Fibroblast of lung (primary cell): Measurements from ENCODE around the gene ERCC2. TPM values are rescaled to one million over a fixed set of nuclear protein-coding genes. Genes with fewer than 3 reads are reported as not detected.

Source experiments
- DNase-seq, 2 donors: peaks; one replicate each; pipeline versions ENCODE4 v3.0.0 to v3.0.0-alpha.2; 2010; ENCODE audit warnings: low read depth in 2 of 2
- H2AFZ ChIP-seq: 2 replicates; pipeline ENCODE4 v1.5.1; 2012; ENCODE audit warnings: low read length, control low read depth, inconsistent platforms
- H3K27ac ChIP-seq: 2 replicates; pipeline ENCODE4 v1.5.1; 2011; ENCODE audit warnings: low read length, control low read depth; ENCODE audit not compliant: insufficient read depth
- H3K27me3 ChIP-seq: 2 replicates; pipeline ENCODE4 v1.5.1; 2011; ENCODE audit warnings: mild to moderate bottlenecking, low read length; ENCODE audit not compliant: control insufficient read depth, insufficient read depth
- H3K36me3 ChIP-seq: 2 replicates; pipeline ENCODE4 v1.5.1; 2011; ENCODE audit warnings: low read length; ENCODE audit not compliant: control insufficient read depth, insufficient read depth
- H3K4me1 ChIP-seq: 2 replicates; pipeline ENCODE4 v1.5.1; 2011; ENCODE audit warnings: low read length; ENCODE audit not compliant: control insufficient read depth, insufficient read depth; ENCODE audit errors: extremely low read depth
- H3K4me2 ChIP-seq: 2 replicates; pipeline ENCODE4 v1.5.1; 2011; ENCODE audit warnings: low read length, control low read depth; ENCODE audit not compliant: insufficient read depth; ENCODE audit errors: extremely low read depth
- H3K4me3 ChIP-seq, 4 experiments: fragments of 200-600 bp in 1 of 4; sonication (generic) in 1 of 4; replicated peaks in 1 of 4; 2 replicates each; pipeline ENCODE4 v1.5.1; 2011 to 2016; ENCODE audit warnings: low read length in 4 of 4, low read depth in 3 of 4, mild to moderate bottlenecking in 3 of 4, control low read depth in 2 of 4, inconsistent platforms in 1 of 4, mixed read lengths in 1 of 4; ENCODE audit not compliant: insufficient read depth in 1 of 4; ENCODE audit errors: control extremely low read depth in 1 of 4
- H3K79me2 ChIP-seq: 2 replicates; pipeline ENCODE4 v1.5.1; 2012; ENCODE audit warnings: mild to moderate bottlenecking, low read length, inconsistent platforms; ENCODE audit not compliant: control insufficient read depth, insufficient read depth
- H3K9ac ChIP-seq: 2 replicates; pipeline ENCODE4 v1.5.1; 2011; ENCODE audit warnings: mild to moderate bottlenecking, low read length, control low read depth; ENCODE audit not compliant: insufficient read depth
- H3K9me3 ChIP-seq: 2 replicates; pipeline ENCODE4 v1.5.1; 2012; ENCODE audit warnings: low read depth, low read length; ENCODE audit not compliant: control insufficient read depth, insufficient read depth
- H4K20me1 ChIP-seq: 2 replicates; pipeline ENCODE4 v1.5.1; 2011; ENCODE audit warnings: low read length; ENCODE audit not compliant: control insufficient read depth, insufficient read depth; ENCODE audit errors: extremely low read depth
- EZH2 ChIP-seq: IDR thresholded peaks from 2 replicates; pipeline ENCODE4 v1.5.1; 2012; ENCODE audit warnings: low read length, control low read depth, mild to moderate bottlenecking; ENCODE audit errors: missing control alignments
- polyA plus RNA-seq, 2 donors: library from polyadenylated mRNA; depleted of rRNA in 1 of 2; stranded (reverse) in 1 of 2; unstranded in 1 of 2; fragments of >200 nt; gene quantifications; 2 replicates each; pipeline ENCODE4 v1.2.1, GENCODE V29; 2011 to 2012; ENCODE audit warnings: missing spikeins in 1 of 2
- total RNA-seq: library from RNA; depleted of rRNA; stranded (reverse); fragments of >200 nt; gene quantifications from 2 replicates; pipeline ENCODE4 v1.2.1, GENCODE V29; 2014
- TF ChIP-seq, protein P1 (sequence below), 2 donors: IDR thresholded peaks in 1 of 2; conservative IDR thresholded peaks in 1 of 2; 1 replicate in 1 of 2; 2 replicates in 1 of 2; pipeline ENCODE4 v1.5.1; 2011 to 2012; ENCODE audit warnings: low read length in 2 of 2, control low read depth in 1 of 2, inconsistent platforms in 1 of 2, low read depth in 1 of 2, mild to moderate bottlenecking in 1 of 2

The ERCC2 gene
- total and polyA plus RNA-seq, 2 donors (not counting 1 experiment from before 2014, with no cell fraction given), result 21.6 to 57.1 TPM

- H3K4me1 ChIP-seq, result no peaks in the 10 kb centered on the region
- peak overlapping the region; percentile 51 for H3K4me2 ChIP-seq
- H4K20me1 ChIP-seq, result no peaks in the 10 kb centered on the region
- no peaks in the 10 kb centered on the region for H3K27me3 ChIP-seq
- H3K9ac ChIP-seq, result peak overlapping the region; percentile 16
- H3K4me3 ChIP-seq, result peak overlapping the region in 1 of 4 experiments; percentile 4
- peak overlapping the region; percentile 30 for H2AFZ ChIP-seq
- no peaks in the 10 kb centered on the region for H3K79me2 ChIP-seq
- no peak for DNase-seq
- TF ChIP-seq, protein P1, sequence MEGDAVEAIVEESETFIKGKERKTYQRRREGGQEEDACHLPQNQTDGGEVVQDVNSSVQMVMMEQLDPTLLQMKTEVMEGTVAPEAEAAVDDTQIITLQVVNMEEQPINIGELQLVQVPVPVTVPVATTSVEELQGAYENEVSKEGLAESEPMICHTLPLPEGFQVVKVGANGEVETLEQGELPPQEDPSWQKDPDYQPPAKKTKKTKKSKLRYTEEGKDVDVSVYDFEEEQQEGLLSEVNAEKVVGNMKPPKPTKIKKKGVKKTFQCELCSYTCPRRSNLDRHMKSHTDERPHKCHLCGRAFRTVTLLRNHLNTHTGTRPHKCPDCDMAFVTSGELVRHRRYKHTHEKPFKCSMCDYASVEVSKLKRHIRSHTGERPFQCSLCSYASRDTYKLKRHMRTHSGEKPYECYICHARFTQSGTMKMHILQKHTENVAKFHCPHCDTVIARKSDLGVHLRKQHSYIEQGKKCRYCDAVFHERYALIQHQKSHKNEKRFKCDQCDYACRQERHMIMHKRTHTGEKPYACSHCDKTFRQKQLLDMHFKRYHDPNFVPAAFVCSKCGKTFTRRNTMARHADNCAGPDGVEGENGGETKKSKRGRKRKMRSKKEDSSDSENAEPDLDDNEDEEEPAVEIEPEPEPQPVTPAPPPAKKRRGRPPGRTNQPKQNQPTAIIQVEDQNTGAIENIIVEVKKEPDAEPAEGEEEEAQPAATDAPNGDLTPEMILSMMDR (conservative IDR thresholded peaks at IDR 0.05 in 1 of 2, IDR thresholded peaks at IDR 0.05 in 1 of 2; ENCODE audit: low read depth in 1 of 2, low read length in 2 of 2), result no peak
- no peak for TF ChIP-seq EZH2
- H3K36me3 ChIP-seq, result no peaks in the 10 kb centered on the region
- no peak overlapping the region for H3K27ac ChIP-seq
- H3K9me3 ChIP-seq, result no peaks in the 10 kb centered on the region
Measured at GRCh38 chr19:45385392-45386221, 15.2 kb upstream of the ERCC2 start.

GRCh38 chr19:45382426-45382825 is 12.1 kb upstream of the ERCC2 start:
- Histone ChIP-seq H3K4me2 (no peak overlapping the region), H3K4me1 (peaks cover 6% of the 10 kb centered on the region), H3K9me3 (no peaks in the 10 kb centered on the region), H3K4me3 (no peak overlapping the region), H3K27ac (no peak overlapping the region), H3K79me2 (no peaks in the 10 kb centered on the region), H3K9ac (no peak overlapping the region), H2AFZ (no peak overlapping the region), H3K36me3 (no peaks in the 10 kb centered on the region), H3K27me3 (no peaks in the 10 kb centered on the region), H4K20me1 (no peaks in the 10 kb centered on the region)
- TF ChIP-seq, protein P1 (conservative IDR thresholded peaks at IDR 0.05 in 1 of 2, IDR thresholded peaks at IDR 0.05 in 1 of 2; ENCODE audit: low read depth in 1 of 2, low read length in 2 of 2), result no peak
- no peak for TF ChIP-seq EZH2
- no peak for DNase-seq

DNA sequence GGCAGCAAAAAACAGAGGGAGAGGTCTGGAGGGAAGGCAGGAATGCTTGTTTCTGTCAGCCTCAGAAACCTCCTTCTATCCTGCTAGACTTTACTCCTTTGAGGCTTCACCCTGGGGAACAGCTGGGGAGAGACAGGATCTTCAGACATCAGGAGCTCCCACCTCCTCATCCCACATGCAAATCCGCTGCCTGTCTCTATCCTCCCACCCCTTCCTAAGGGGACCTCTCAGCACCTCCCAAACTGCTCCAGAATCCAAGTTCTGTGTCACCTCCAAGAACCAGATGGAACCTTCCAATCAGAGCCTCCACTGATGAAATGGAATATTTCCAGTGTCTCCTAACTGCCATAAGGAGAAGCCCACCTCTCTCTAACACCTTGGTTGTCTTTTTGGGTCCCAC is 9.7 kb upstream of the ERCC2 start:
- H3K4me3 ChIP-seq, result no peak overlapping the region
- no peaks in the 10 kb centered on the region for H3K27me3 ChIP-seq
- DNase-seq, result no peak
- no peaks in the 10 kb centered on the region for H3K9me3 ChIP-seq
- H3K36me3 ChIP-seq, result no peaks in the 10 kb centered on the region
- H4K20me1 ChIP-seq, result no peaks in the 10 kb centered on the region
- peaks cover 10% of the 10 kb centered on the region for H3K4me1 ChIP-seq
- peak overlapping the region; percentile 47 for H3K27ac ChIP-seq
- H3K4me2 ChIP-seq, result no peak overlapping the region
- H3K9ac ChIP-seq, result peak overlapping the region; percentile 16
- H2AFZ ChIP-seq, result peak overlapping the region; percentile 55
- no peak for TF ChIP-seq EZH2
- TF ChIP-seq, protein P1 (conservative IDR thresholded peaks at IDR 0.05 in 1 of 2, IDR thresholded peaks at IDR 0.05 in 1 of 2; ENCODE audit: low read depth in 1 of 2, low read length in 2 of 2), result no peak
- no peaks in the 10 kb centered on the region for H3K79me2 ChIP-seq
